H1 (cell line): ENCODE data around the gene KCNC2. TPM values are rescaled to one million over a fixed set of nuclear protein-coding genes. Genes with fewer than 3 reads are reported as not detected.

Experiments
- CHD1 ChIP-seq: IDR thresholded peaks from 2 replicates; pipeline ENCODE4 v1.6.1; 2012; ENCODE audit warnings: low read depth, low read length, improper control_type of control experiment
- TBP ChIP-seq: IDR thresholded peaks from 2 replicates; pipeline ENCODE4 v1.6.1; 2011; ENCODE audit warnings: low read depth, low read length, improper control_type of control experiment
- polyA plus RNA-seq, 7 experiments: library from polyadenylated mRNA; depleted of rRNA in 3 of 7; stranded (reverse) in 5 of 7; unstranded in 2 of 7; fragments of >200 nt in 5 of 7; fragments of 200-250 nt in 2 of 7; gene quantifications; 1 replicate in 5 of 7; 2 replicates in 1 of 7; 4 replicates in 1 of 7; pipeline versions ENCODE4 v1.2.1 to v1.2.3, GENCODE V29; 2011 to 2013; ENCODE audit warnings: missing spikeins in 2 of 7, mixed read lengths in 2 of 7
- total RNA-seq: library from RNA; stranded (reverse); fragmentation: NEBNext Ultra II Directional; extraction: Animal tissue kit (Norgen Biotek cat#: 25700); gene quantifications from 2 replicates; pipeline ENCODE4 v1.2.1, GENCODE V29; 2021

The KCNC2 gene
- total and polyA plus RNA-seq, 2 of the 8 experiments (the other 6 are each of a cell fraction or from before 2014, with no cell fraction given) = 0.03 TPM; not detected in 1

DNA sequence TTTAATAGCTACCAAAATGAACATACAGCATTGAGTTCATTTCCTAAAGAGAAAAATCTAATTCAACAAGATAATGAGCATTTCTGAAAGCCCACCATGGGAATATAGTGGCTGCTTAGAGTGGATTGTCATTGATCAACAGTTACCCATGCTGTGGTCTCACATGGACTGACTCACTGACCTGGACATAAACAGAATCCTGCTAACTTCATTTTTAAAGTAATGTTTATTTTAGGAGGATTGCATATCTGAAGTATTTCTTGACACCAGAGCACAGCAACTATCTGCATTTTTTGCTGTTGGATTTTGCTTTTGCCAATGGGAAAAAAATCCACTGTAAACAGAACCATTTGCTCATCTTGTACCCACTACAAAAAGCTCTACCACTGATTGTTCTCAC lies 71.7 kb downstream of the KCNC2 start (continued):
- no peak for TF ChIP-seq TBP
- TF ChIP-seq CHD1 = no peak
